ENCODE data around the gene TTLL1. TPM values are rescaled to one million over a fixed set of nuclear protein-coding genes. Genes with fewer than 3 reads are reported as not detected.

The TTLL1 gene
- 1 to 10 TPM; 4.2 to 6.8 (median 6.2) TPM for total RNA-seq
- polyA plus RNA-seq: 6.0 TPM
- long read RNA-seq, donor 1, transcript TTLL1-201 (11 exons, 1,645 nt): major isoform, 15 of 23 reads
- long read RNA-seq, donor 1, partial matches to known transcripts: 2 of 23 reads
- long read RNA-seq, donor 1, other reads (novel, unspliced or antisense): 6 of 23 reads
- long read RNA-seq, donor 2, transcript TTLL1-201 (11 exons, 1,645 nt): major isoform, 10 of 16 reads
- long read RNA-seq, donor 2, partial matches to known transcripts: 3 of 16 reads
- long read RNA-seq, donor 2, other reads (novel, unspliced or antisense): 3 of 16 reads
- long read RNA-seq, donor 3, transcript TTLL1-201 (11 exons, 1,645 nt): major isoform, 15 of 20 reads
- long read RNA-seq, donor 3, partial matches to known transcripts: 3 of 20 reads
- long read RNA-seq, donor 3, other reads (novel, unspliced or antisense): 1 of 20 reads
- long read RNA-seq, donor 4, transcript TTLL1-201 (11 exons, 1,645 nt): major isoform, 5 of 9 reads
- long read RNA-seq, donor 4, partial matches to known transcripts: 1 of 9 reads
- long read RNA-seq, donor 4, other reads (novel, unspliced or antisense): 2 of 9 reads

DNA sequence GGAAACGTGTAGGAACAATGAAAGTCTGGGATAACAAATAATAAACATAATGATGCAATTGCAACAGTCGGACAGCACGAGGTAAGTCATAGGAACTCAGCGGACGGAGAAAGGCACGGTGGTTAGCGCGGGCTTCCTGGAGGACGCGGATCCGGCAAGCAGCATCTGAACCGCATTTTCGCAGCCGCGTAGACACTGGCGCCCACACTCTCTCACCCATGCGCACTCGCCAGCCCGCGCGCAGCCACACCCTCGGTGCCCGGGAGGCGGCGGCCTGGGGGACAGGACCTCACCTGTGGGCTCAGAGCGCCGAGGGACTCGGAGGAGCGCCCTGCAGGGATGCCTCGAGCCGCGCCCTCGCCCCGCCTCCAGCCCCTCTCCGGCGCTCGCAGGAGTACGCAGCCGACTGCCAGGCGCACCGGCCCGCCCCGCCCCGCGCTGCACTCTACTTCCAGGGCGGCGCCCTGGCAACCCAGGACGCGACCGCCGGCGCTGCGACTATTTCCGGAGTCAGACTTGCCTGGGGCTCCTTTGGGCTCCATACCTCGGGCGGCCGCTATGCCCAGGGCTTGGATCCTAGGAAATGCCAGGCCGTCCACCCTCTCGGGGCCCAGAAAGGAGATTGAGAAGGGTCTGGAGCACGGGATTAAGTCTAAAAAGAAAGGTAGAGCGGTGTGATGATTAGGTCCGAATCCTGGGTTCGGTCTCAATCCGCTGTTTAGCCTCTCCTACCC, at the start of gene TTLL1:
Gene TTLL1, minus strand, starts transcription at position 408 of the 734 bp plus-strand sequence. CDS start 13,805 bp downstream, outside the sequence.
- peak within 1 kb of the TSS; percentile 83 for H3K27ac ChIP-seq (ENCODE audit: low read length)
- H3K4me3 ChIP-seq (ENCODE audit: low read length): peak within 1 kb of the TSS; percentile 78
- DNase-seq (peak; percentile 91 to 96 (median 95)), ATAC-seq (peak; percentile 95 to 96)
- no peaks in the 10 kb centered on the region for H3K27me3 ChIP-seq (ENCODE audit: control insufficient read depth, insufficient read depth)
- intact Hi-C loops (cut with DNase I): no loop called here
- H3K9me3 ChIP-seq (ENCODE audit: control insufficient read depth, low read length): no peaks in the 10 kb centered on the region
- no peaks in the 10 kb centered on the region for H3K4me1 ChIP-seq (ENCODE audit: control insufficient read depth, insufficient read depth, low read length)
- WGBS: 4% methylated on average over 64 of the region's 64 CpGs

DNA sequence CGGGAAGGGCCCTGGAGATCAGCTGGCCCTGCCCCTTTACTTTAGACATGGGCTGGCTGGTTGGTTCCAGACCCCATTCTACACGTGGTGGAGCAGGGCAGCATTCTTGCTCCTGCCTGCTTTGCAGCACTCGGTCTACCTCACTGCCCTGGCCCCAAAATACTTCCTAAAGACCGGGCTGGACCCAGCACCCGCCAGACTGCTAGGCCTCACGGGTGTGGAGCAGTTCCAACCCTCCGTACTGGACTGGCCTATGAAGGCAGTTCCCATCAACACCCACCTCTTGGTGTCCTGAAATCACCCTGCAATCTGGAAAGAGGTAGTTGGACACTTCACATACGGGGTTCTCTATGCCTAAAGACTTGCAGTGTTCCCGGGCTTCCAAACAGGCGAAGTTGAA, 47.6 kb upstream of the TTLL1 start:
- ATAC-seq: peak in 1 of 2 donors; percentile 7
- Histone ChIP-seq H3K4me3 (ENCODE audit: low read length) (no peak overlapping the region), H3K27me3 (ENCODE audit: control insufficient read depth, insufficient read depth) (no peaks in the 10 kb centered on the region), H3K9me3 (ENCODE audit: control insufficient read depth, low read length) (no peaks in the 10 kb centered on the region), H3K4me1 (ENCODE audit: control insufficient read depth, insufficient read depth, low read length) (peaks cover 2% of the 10 kb centered on the region), H3K27ac (ENCODE audit: low read length) (no peak overlapping the region)
- WGBS: 62% methylated on average over 10 of the region's 10 CpGs
- intact Hi-C loops (cut with DNase I): no loop called here
- no peak for DNase-seq

DNA sequence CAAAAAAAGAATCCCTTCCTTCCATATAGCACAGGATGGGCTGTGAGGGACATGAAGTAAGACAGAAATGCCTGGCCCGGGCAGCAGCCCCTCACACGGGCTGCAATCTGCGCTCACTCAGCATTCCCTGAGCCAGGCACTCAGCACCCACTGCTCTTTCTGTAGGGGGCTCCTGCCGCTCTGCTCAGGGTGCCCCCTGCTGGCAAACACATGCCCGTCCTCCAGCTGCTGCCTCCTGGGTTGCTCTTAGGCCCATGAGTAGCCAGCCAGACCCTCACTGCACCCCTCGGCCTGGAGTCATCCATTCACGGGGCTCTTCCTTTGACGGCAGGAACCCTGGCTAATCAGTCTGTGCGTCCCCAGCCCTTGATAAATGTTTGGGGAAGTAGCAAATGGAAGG, 47.1 kb upstream of the TTLL1 start:
- no peaks in the 10 kb centered on the region for H3K9me3 ChIP-seq (ENCODE audit: control insufficient read depth, low read length)
- no peaks in the 10 kb centered on the region for H3K27me3 ChIP-seq (ENCODE audit: control insufficient read depth, insufficient read depth)
- H3K4me3 ChIP-seq (ENCODE audit: low read length): no peak overlapping the region
- H3K4me1 ChIP-seq (ENCODE audit: control insufficient read depth, insufficient read depth, low read length): peaks cover 8% of the 10 kb centered on the region
- WGBS: 27% methylated on average over 9 of the region's 9 CpGs
- peak in 2 of 3 donors; percentile 69 to 76 for DNase-seq
- peak; percentile 54 to 68 for ATAC-seq
- H3K27ac ChIP-seq (ENCODE audit: low read length): no peak overlapping the region
- intact Hi-C loops (cut with DNase I): no loop called here

DNA sequence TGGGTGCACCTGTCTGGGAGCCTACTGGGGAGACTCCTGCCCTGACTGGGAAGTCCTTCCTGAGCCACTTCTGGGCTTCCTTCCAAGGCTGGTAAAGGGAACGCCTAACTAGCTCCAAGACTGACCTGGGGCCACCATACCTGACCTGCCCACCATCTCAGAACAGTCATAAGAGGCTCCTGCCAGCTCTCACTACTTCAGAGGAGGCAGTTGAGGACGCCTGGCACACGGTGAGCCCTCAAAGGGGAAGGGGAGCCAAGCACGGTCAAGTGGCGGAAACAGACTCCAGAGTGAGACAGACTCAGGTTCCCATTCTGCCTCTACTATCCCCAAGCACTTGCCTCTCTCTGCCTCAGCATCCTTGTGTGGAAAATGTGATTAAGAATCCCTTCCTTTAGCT, 46.4 kb upstream of the TTLL1 start:
- no peaks in the 10 kb centered on the region for H3K9me3 ChIP-seq (ENCODE audit: control insufficient read depth, low read length)
- H3K27ac ChIP-seq (ENCODE audit: low read length): no peak overlapping the region
- DNase-seq: no peak
- intact Hi-C loops (cut with DNase I): no loop called here
- 85% methylated on average over 5 of the region's 5 CpGs for WGBS
- H3K27me3 ChIP-seq (ENCODE audit: control insufficient read depth, insufficient read depth): no peaks in the 10 kb centered on the region
- no peak overlapping the region for H3K4me3 ChIP-seq (ENCODE audit: low read length)
- ATAC-seq: no peak
- peaks cover 9% of the 10 kb centered on the region for H3K4me1 ChIP-seq (ENCODE audit: control insufficient read depth, insufficient read depth, low read length)

DNA sequence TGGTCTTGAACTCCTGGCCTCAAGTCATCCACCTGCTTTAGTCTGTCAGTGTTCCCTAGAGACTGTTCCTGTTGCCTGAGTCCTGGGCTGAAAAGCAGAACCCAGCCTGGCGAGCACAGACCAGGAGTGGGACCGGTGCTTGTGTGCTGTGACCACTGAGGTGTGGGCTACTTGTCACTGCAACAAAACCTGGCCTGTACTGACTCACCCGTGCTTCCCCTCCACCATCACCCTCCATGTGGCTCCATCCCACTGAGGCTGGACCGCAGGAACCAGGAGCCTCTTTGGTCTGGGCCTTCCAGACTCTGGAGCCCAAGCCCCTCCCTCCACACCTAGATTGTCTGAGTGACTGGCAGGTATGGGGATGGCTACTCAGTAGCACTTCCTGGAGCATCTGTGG, 45.4 kb upstream of the TTLL1 start:
- Histone ChIP-seq H3K9me3 (ENCODE audit: control insufficient read depth, low read length) (no peaks in the 10 kb centered on the region), H3K4me3 (ENCODE audit: low read length) (no peak overlapping the region), H3K27me3 (ENCODE audit: control insufficient read depth, insufficient read depth) (no peaks in the 10 kb centered on the region), H3K27ac (ENCODE audit: low read length) (no peak overlapping the region), H3K4me1 (ENCODE audit: control insufficient read depth, insufficient read depth, low read length) (peaks cover 9% of the 10 kb centered on the region)
- intact Hi-C loops (cut with DNase I): no loop called here
- DNase-seq (no peak), ATAC-seq (no peak)
- 98% methylated on average over 4 of the region's 4 CpGs for WGBS

DNA sequence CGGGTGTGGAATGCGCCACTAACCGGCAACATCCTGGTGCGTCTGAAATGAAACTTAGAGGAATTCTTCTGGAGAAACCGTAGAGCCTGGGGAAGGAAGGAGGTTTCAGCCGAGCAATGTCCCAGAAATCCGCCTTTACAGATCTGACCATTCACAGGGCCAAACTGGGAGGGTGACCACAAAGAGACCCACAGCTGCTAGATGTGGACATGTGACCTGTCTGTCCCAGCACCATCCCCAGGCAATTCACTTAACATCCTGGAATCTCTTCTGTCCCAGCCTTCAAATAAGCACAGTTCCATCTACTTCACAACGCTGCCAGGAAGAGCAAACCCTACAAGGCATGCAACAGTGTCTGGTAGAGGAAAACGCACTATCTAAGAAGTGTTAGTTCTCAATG, 44.2 kb upstream of the TTLL1 start:
- Histone ChIP-seq H3K9me3 (ENCODE audit: control insufficient read depth, low read length) (no peaks in the 10 kb centered on the region), H3K27ac (ENCODE audit: low read length) (no peak overlapping the region), H3K27me3 (ENCODE audit: control insufficient read depth, insufficient read depth) (no peaks in the 10 kb centered on the region), H3K4me1 (ENCODE audit: control insufficient read depth, insufficient read depth, low read length) (peaks cover 9% of the 10 kb centered on the region), H3K4me3 (ENCODE audit: low read length) (no peak overlapping the region)
- DNase-seq (no peak), ATAC-seq (no peak)
- WGBS: 90% methylated on average over 9 of the region's 9 CpGs
- intact Hi-C loops (cut with DNase I): no loop called here

DNA sequence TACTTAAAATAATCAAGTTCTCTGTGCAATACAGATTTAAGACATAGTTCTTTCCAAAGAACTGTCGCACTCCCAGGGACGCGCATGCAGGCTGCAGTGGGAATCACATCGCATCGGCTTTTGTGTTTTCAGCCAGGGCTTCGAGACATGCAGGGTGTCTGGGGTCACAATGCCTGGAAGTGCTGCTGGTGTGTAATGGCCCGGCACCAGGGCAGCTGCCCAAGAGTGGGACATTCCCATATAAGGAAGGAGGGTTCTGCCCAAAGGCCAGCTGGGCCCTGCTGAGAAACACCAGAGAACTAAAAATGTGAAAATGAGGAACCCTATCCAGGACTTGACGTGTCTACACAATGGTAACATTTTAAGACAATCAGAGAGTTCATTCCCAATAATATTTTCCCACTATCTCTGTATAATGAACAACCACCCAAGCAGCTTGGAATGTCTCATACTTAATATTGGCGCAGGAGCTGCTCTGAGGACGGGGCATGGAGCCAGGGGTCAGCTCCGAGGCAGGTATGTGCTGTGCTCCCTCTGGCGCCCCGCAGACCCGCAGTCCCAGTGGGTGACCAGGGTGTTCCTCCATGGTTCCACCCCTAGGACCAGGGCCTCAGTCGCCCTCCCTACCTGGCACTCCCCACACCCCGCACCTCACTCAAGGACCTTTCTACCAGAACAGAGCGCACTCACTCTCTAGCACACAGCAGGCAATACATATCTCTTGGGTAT, 42.7 kb upstream of the TTLL1 start:
- H3K27me3 ChIP-seq (ENCODE audit: control insufficient read depth, insufficient read depth): no peaks in the 10 kb centered on the region
- H3K4me3 ChIP-seq (ENCODE audit: low read length): no peak overlapping the region
- ATAC-seq: peak; percentile 65 to 70
- DNase-seq: peak; percentile 65 to 86 (median 84)
- no peaks in the 10 kb centered on the region for H3K9me3 ChIP-seq (ENCODE audit: control insufficient read depth, low read length)
- 55% methylated on average over 17 of the region's 17 CpGs for WGBS
- H3K4me1 ChIP-seq (ENCODE audit: control insufficient read depth, insufficient read depth, low read length): peaks cover 9% of the 10 kb centered on the region
- no peak overlapping the region for H3K27ac ChIP-seq (ENCODE audit: low read length)
- intact Hi-C loops (cut with DNase I): no loop called here

DNA sequence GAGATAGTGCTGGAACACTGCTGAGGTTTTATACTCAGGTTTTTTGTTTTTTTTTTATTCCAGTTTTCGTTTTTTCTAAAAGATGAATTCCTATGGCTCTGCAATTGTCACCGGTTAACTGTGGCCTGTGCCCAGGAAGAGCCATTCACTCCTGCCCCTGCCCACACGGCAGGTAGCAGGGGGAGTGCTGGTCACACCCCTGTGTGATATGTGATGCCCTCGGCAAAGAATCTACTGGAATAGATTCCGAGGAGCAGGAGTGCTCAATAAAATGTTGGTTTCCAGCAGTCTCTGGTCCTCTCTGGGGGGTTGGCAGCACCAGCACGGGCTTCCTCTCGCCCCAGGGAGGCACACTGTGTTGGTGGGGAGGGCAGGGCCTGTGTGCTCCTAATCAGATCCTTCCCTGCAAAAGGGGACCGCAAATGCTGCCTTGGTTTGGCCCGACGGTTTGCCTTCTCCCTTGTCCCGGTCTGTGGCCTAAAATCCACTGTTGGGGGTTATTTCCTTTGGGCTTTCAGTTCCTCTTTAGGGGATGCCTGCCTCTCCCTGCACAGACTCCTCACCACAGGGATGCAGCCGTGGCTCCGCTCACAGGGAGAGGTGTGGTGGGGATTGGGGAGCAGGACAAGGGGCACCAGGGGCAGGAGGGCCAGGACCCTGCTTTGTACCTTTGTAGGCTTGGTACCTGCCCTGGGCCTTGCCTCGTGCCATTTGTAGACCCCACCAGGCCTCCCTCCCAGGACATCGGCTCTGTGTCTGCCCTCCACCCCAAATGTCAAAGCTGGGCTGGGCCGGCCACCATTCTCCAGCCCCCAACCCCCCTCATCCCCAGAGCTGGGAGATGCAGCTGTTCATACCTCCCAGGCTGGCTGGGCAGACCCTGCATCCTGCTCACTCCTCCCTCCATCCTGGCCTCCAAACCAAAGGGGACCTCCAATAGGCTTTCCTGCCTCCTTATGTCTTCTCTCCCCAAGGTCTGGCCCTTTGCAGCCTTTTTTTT, 40.5 kb upstream of the TTLL1 start:
- DNase-seq (no peak), ATAC-seq (no peak)
- 63% methylated on average over 16 of the region's 16 CpGs for WGBS
- Histone ChIP-seq H3K9me3 (ENCODE audit: control insufficient read depth, low read length) (no peaks in the 10 kb centered on the region), H3K4me1 (ENCODE audit: control insufficient read depth, insufficient read depth, low read length) (peaks cover 7% of the 10 kb centered on the region), H3K4me3 (ENCODE audit: low read length) (no peak overlapping the region), H3K27ac (ENCODE audit: low read length) (no peak overlapping the region), H3K27me3 (ENCODE audit: control insufficient read depth, insufficient read depth) (no peaks in the 10 kb centered on the region)
- intact Hi-C loops (cut with DNase I): no loop called here

DNA sequence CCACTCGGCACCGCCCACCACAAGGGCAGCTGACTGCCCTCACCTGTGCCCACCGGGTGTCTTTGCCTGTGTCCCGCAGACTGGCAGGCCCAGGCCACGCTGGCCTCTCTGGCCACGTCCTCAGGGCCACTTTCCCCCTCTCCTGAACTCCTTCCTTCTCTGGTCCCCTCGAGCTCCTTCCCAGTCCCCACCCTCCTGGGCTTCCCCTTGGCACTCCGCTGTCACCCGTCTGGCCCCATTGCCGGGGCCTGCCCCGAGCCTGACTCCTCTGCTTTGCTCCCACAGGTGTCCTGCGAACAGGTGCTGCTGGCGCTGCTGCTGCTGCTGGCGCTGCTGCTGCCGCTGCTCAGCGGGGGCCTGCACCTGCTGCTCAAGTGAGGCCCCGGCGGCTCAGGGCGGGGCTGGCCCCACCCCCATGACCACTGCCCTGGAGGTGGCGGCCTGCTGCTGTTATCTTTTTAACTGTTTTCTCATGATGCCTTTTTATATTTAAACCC, 39.8 kb upstream of the TTLL1 start:
- Histone ChIP-seq H3K27me3 (ENCODE audit: control insufficient read depth, insufficient read depth) (no peaks in the 10 kb centered on the region), H3K4me1 (ENCODE audit: control insufficient read depth, insufficient read depth, low read length) (peaks cover 7% of the 10 kb centered on the region), H3K27ac (ENCODE audit: low read length) (no peak overlapping the region), H3K4me3 (ENCODE audit: low read length) (no peak overlapping the region), H3K9me3 (ENCODE audit: control insufficient read depth, low read length) (no peaks in the 10 kb centered on the region)
- WGBS: 61% methylated on average over 20 of the region's 20 CpGs
- ATAC-seq: no peak
- no peak for DNase-seq
- intact Hi-C loops (cut with DNase I): no loop called here

DNA sequence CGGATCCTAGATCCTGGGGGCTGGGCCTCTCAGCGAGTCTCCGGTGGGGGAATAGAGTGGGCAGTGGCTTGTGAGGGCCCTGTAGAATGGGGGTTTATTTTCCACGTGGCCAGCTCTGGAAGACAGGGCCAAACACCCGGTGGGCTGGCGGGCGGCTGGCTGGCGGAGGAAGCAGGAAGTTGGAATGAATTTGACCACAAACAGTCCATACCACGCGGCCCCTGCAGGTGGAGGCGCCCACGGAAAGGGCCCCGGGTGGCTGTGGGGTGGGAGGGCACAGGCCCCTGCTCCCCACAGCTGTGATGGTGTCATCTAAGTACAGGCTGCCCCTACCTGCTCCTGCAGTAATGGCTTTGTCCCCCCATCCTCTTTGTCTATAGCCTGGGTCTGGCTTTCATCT, 38.9 kb upstream of the TTLL1 start:
- H3K27me3 ChIP-seq (ENCODE audit: control insufficient read depth, insufficient read depth): no peaks in the 10 kb centered on the region
- 63% methylated on average over 13 of the region's 13 CpGs for WGBS
- no peaks in the 10 kb centered on the region for H3K9me3 ChIP-seq (ENCODE audit: control insufficient read depth, low read length)
- peaks cover 7% of the 10 kb centered on the region for H3K4me1 ChIP-seq (ENCODE audit: control insufficient read depth, insufficient read depth, low read length)
- H3K27ac ChIP-seq (ENCODE audit: low read length): no peak overlapping the region
- H3K4me3 ChIP-seq (ENCODE audit: low read length): no peak overlapping the region
- no peak for DNase-seq
- intact Hi-C loops (cut with DNase I): no loop called here
- no peak for ATAC-seq
